COLO829 (cell line): ENCODE data around the gene C14orf132.

Experiments
- DNase-seq: peaks from one replicate; pipeline ENCODE4 v3.0.0; 2012; ENCODE audit warnings: low spot score

Gene C14orf132

DNA sequence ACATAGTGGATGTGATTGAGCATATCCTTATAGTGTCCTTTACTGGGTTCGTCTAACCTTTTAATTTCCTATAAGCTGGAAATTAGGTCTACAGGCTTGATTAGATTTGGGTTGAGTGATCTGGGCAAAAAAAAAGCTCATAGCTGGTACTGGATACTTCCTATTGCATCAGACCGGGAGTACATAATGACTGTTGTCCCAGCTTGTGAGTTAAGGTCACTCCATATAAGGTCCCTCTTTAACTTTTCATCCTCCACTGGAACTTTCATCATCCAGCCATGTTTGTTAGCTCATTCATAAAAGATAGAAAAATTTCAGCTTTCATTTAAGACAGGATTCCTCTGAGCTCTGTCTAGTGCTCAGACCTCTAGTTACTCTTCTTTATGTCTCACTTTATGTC lies 80.8 kb downstream of the C14orf132 start:
- DNase-seq = no peak

DNA sequence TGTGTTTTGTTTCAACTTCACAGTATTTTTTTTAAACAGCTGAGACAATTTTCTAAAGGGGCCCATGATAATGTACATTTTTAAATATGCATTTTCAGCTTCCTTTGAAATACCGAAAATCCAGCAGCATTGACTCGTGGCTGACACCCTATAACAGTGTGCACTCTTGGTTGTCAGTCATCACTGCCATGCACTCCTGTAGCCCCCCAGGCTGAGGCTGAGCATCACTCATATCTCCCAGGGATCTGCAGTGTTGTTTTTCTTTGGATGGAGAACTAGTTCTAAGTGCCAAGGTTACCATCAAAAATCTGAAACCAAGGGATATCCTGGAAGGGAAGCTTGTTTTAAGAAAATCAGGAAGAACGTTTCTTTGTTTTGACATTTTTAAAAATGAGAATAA lies 81.2 kb downstream of the C14orf132 start:
- DNase-seq = no peak

DNA sequence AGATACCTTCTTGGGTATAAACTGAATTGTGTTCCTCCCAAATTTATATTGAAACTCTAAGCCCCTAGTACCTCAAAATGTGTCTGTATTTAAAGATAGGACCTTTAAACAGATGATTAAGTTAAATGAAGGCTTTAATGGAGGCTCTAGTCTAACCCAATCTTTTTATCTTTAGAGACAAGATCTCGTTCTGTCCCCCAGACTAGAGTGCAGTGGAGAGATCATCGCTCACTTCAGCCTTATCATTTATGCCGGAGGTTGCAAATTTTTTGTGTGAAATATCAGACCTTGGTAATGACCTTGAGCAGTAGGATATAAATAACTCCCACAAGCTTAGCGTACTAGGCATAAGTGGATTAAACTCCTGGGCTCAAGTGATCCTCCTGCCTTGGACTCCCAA lies 81.8 kb downstream of the C14orf132 start:
- DNase-seq = no peak

DNA sequence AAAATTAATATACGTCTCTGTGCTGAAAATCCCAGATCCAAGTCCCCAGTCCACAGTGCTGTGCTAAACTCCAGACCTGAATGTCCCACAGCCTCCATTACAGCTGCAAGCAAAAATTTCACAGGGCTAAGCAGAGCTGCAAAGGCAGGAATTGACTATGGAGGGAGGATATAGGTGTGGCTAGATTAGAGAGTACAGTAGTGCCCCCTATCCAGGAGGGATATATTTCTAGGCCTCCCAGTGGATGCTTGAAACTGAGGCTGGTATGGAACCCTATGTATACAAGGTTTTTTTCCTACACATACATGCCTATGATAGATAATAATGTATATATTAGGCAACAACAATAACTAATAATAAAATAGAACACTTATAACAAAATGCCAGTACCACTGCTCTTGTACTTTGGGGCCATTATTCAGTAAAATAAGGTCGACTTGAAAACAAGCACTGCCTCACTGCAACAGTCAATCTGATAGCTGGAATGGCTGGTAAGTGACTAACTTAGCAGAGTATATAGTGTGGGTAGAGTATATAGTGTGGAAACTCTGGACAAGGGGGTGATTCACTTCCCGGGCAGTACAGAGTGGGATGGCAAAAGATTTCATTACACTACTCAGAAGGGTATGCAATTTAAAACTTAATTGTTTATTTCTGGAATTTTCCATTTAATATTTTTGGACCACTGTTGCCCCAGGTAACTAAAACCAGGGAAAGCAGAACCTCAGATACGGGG lies 82.7 kb downstream of the C14orf132 start:
- DNase-seq = peak; percentile 33

DNA sequence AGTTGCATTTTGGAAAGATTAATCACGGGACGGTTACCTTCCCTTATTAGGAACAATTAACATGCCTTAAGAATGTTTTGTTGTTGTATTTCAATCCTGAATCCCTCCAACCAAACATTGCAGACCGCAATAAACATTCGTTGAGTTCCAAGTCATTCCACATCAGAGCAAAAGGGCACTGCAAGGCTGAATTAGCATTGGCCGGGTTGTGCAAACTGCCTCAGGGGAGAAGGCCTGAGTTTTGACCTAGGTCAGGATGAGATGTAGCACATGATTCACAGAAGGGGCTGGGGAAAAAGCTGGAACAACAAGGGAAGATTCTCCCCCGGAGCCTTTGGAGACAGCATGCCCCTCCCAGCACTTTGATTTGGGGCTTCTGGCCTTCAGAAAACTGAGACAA lies 83.3 kb downstream of the C14orf132 start:
- DNase-seq = peak; percentile 36

DNA sequence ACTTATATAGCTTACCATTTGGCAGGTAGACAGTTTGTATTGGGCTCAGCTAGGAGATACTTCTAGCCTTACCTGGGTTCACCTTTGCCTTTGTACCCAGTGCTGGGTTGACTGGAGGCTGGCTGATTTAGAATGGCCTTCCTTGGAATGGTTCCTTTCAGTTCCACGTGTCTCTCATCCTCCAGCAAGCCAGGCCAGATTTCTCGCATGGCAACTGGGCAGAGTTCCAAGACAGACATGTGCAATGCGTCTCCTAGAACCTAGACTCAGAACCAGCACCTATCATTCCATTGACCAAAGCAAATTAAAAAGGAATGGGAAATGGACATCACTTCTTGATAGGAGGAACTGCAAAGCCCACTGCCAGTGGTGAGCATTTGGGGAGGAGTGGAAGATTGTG lies 86.4 kb downstream of the C14orf132 start:
- no peak for DNase-seq

DNA sequence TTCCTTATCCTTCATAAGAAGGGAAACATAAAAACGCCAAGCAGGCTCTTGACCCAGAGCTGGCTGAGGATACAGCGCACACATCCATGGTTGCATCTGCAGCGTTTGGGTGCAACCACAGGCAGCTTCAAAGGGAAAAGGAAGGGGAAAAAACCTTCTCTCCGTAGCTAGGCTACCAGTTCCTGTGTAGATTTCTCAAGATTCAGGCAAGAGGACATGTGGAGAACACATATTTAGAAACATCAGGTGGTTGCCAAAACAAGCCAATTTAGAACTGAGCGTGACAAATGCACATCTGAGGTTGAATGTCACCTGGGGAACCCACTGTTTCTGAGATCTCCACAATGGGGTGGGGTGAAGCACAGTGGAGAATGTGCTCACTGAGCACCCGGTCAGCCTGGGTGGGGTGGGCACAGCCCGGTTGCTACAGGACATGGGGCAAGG lies 87.2 kb downstream of the C14orf132 start:
- no peak for DNase-seq

DNA sequence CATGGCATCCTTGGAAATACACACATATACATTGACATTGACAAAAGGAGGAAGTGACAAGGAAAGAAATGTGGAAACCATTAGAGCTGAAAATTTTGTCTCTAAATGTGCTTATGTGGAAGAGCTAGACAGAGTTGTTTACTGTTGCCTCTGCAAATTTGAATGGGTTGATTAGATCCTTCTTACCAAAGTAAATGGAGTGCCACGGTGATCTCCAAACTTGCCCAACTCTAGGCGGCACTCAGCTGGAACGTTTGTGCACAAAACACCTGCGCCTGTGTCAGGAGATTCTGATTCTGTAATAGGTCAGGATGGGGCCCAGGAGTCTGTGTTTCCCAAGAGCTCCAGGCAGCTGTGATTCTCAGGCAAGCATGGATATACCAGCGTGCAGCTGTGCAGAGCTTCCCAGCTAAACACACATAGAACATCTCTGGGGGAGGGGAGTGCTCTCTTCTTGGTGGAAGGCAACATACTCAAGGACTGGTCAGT lies 87.7 kb downstream of the C14orf132 start:
- no peak for DNase-seq

DNA sequence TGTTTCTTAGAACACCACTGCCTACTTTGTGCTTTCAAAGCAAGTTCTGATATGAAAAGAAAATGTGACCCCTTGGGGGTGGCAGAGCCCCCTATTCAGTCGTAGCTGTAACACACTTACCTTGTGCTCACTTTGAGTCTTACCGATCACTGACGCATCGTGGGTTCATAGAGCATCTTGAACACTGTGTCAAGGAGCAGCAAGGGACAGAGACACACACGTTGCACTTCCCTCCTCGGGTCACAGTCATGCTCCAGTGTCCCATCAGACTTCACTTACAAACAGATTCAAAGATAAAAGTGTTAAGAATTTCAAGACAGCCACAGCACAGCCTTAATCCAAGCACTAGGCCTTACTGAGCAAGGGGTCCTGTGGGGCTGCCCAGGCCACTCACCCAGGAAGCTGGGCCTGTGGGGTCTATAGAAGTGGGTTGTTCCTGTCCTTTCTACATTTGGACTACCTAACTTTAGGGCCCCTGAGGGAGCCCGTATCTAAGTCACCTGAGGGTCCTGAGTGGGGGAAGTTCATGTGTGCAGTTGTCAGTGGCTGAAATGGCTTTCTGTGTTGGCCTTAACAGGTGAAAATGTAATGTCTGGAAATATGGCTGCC lies 90.1 kb downstream of the C14orf132 start:
- DNase-seq = no peak

DNA sequence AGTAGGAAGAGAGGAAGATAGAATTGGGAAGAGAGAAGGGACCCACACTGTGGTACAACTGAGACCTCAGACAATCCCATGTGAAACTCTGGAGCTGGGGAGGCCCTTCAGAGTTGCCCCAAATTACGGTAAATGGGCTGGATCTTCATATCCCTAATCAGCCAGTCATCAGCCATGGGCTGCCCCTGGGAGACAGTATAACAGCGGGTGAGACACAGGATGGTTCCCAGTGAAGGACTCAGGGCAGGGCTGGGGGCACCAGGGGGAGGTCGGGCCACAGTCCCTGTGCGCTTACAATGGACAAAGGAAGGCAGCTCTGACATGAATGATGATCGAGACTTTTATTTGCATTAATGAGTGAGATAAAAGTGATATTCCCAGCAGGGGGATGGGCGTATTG lies 91.2 kb downstream of the C14orf132 start:
- DNase-seq = no peak

DNA sequence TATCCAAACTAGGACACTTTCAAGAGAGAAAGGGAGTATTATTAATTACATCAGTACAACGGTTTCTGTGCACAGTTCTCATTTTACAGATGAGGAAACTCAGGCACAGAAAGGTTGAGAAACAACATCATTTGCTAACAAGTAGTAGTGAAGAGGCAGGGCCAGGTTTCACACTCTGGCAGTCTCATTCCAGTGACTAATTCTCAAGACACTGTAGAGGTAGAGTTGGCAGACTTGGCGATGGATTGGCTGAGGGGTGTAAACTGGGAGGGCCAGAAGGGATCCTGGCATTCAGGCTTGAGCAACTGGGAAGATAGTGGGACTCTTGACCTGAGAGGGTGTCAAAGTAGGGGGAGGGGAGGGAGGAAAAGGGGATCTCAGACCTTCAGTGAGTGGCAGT lies 91.7 kb downstream of the C14orf132 start:
- DNase-seq = no peak

DNA sequence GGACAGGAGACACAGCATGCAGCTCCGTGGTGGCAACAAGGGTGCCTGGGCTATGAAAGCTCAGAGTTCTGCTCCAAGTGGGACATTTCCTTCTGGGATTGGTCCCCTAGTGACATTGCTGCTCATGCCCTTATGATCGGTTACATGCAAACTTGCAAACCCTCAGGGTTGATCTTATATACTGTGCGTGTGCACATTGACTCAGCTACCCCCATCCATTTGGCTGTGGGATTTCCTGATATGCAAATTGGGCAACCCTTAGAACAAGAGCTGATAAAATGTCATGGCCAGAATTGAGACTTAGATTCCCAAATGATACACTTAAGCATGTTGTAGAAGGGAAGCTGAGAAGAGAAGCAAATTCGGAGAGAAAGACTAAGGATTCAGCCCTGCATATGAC lies 92.7 kb downstream of the C14orf132 start:
- no peak for DNase-seq

DNA sequence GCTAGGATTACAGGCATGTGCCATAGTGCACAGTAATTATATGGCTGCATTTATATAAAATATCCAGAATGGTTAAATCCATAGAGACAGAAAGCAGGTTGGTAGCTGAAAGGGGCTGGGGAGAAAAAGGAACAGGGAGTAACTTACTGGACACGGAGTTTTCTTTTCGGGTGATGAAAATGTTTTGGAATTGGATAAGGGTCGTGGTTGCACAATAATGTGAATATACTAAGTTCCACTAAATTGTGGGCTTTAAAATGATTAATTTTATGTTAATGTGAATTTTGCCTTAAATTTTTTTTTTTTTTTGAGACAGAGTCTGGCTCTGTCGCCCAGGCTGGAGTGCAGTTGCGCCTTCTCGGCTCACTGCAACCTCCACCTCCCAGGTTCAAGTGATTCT lies 95.3 kb downstream of the C14orf132 start:
- DNase-seq = no peak

DNA sequence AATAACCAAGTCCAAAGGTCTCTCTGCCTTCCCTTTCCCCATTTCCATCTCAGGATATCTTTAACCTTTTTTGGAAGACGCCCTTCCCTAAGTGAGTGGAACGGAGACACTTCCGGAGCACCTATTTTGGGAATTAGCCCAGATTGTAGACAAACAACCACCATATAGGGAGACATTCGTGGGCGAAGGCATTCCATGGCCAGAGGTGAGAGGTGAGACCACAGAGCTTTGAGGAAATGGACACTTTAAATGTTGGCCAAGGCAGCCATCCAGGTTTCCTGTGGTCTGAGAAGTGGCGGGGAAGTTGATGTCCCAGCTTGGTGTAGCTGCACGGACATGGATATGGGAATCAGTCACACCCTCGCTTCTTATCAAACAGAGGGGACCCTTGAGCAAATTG lies 96.1 kb downstream of the C14orf132 start:
- no peak for DNase-seq

DNA sequence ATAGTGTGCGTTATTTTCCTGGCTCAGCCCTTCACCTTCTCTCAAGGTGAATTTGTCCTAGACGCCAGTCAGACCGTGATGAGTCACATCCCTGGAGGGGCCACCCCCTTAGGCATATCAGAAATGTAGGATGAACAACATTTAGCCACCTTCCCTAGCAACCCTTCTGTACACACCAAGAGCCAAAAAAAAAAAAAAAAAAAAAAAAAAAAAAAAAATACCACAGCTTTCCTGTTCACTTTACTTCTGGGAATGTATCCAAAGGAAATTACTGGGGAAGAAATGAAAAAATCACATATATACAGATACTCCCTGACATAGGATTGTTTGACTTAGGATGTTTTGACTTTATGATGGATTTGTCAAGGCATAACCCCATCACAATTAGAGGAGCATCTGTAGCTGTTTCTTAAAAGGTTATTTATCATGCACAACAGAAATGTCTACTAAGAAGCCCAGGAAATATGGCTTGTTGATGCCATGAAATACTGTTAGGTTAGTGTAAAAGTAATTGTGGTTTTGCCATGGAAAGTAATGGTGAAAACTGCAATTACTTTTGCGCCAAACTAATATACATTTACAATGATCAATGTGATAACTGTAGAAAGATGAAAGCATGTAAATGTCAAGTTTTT lies 97.3 kb downstream of the C14orf132 start:
- peak; percentile 13 for DNase-seq

DNA sequence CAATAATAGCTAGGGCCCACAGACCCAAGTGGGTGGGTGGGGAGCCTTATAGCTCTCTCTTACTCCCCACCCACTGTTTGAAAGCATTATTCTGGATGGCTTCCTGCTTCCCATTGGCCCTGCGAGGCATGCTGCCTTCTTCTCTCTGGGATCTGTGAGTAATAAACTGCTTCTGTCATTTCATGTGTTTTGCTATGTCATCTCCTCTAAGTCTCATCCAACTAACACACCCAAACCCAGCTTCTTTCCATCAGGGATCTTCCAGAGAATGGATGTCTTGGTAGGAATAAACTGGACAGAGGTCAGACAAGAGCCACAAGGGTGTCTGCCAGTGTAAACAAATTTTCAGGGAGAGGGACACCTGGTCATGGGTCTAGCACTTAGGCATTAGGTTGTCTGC lies 99.1 kb downstream of the C14orf132 start:
- no peak for DNase-seq

DNA sequence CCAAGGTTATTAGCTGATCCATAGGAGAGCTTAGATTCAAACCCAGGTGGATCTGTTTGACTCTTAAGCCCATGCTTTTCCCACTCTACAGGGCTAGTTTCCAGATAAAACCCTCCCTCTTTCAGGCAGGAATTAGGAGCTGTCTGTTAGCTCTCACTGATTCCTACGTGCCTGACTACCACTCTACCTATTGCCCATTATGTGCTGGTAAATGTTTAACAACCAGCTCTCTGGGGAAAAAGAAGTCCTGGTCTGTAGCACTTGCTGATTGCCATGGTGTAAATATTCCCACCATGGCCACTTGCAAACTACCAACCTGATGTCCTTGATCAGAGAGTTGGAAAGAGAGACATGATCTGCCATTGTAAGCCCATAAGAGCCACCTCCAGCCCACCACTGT lies 100.0 kb downstream of the C14orf132 start:
- DNase-seq = no peak

DNA sequence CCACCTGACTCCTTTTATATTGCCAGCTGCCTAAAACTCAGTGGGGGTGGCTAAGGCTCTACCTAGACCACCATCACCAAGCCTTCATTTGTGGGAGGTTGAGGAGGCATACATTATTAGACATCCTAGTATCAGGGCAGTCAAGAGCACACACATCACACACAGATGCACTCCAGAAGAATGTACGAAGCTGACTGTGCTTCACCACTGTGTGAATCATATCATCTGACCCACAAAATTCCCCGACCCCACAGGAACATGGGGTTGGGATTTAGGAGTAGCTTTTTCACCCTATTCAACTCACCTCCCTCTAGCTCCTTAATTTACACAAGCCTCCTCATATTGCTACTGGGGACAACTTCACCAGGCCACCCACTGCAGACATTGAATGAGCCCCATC lies 100.7 kb downstream of the C14orf132 start:
- no peak for DNase-seq

DNA sequence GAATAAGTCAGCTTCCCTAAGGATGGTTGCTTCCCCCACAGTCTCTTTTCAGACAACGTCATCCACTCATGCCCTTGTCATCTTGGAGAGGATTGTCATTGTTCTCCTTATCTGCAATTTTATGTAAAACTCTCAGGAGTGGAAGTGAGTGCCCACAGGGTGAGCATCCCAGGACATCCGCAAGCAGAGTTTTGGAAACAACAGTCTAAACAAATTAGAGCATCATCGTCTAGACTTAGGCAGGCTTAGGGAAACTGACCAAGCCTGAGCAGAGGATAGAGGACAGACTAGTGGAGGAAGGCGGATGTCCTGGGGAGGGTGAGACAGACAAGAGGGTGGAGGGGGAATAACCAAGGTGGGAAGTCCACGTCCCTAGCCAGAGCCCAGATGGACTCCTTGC lies 101.8 kb downstream of the C14orf132 start:
- DNase-seq = no peak
